GM12878 (cell line): ENCODE measurements around the gene UACA. TPM values are rescaled to one million over a fixed set of nuclear protein-coding genes. Genes with fewer than 3 reads are reported as not detected.

Experiments used
- ATAC-seq: fragments of 200-7000 bp; cut with Tn5 transposase; 3 replicates; pipeline ENCODE4 v1.9.1; 2020; ENCODE audit warnings: mild to moderate bottlenecking, moderate library complexity
- BruUV-seq: library from RNA; stranded (reverse); fragments of 400-500 nt; replicated peaks from 2 replicates; lab custom pipeline; 2021; lab: Mats Ljungman, UMichigan
- CTCF ChIA-PET: fragments of 300-600 bp; sonication (Branson Sonifier 250); formaldehyde crosslinking; extraction: SDS; loops from one replicate; lab custom pipeline; 2021; ENCODE audit warnings: inconsistent platforms; lab: Yijun Ruan, JAX
- POLR2A ChIA-PET: fragments of 350-600 bp; formaldehyde crosslinking; extraction: SDS; loops from one replicate; lab custom pipeline; 2021; ENCODE audit warnings: inconsistent platforms; lab: Charles Lee
- RAD21 ChIA-PET: fragments of 300-600 bp; sonication (Branson Sonifier 250); formaldehyde crosslinking; loops from one replicate; lab custom pipeline; 2023; ENCODE audit warnings: antibody characterized with exemption; ENCODE audit not compliant: unreplicated experiment; lab: Charles Lee
- SMC1A ChIA-PET: fragments of 300-600 bp; sonication (Branson Sonifier 250); formaldehyde crosslinking; loops from one replicate; lab custom pipeline; 2023; ENCODE audit not compliant: unreplicated experiment, uncharacterized antibody; lab: Charles Lee
- DNase-seq: peaks from one replicate; pipeline ENCODE4 v3.0.0-alpha.2; 2011; ENCODE audit warnings: low read depth, low spot score
- FAIRE-seq: peaks from 3 replicates; lab custom pipeline; 2011; peaks lifted over from hg19 to GRCh38; lab: Jason Lieb, UNC
- H2AFZ ChIP-seq: 2 replicates; pipeline ENCODE4 v1.6.0; 2011; ENCODE audit warnings: low read depth, low read length, control low read depth; ENCODE audit not compliant: control insufficient read depth
- H3K27ac ChIP-seq: 2 replicates; pipeline ENCODE4 v1.5.1; 2011; ENCODE audit warnings: control low read depth; ENCODE audit not compliant: control insufficient read depth, insufficient read depth
- H3K27me3 ChIP-seq, 2 experiments: replicated peaks in 1 of 2; 2 replicates each; pipeline versions ENCODE4 v1.6.0 to v1.6.1; 2011; ENCODE audit warnings: low read length in 1 of 2; ENCODE audit not compliant: control insufficient read depth in 2 of 2, insufficient read depth in 2 of 2
- H3K36me3 ChIP-seq, 2 experiments: 2 replicates each; pipeline ENCODE4 v1.5.1; 2011; ENCODE audit warnings: low read length in 1 of 2; ENCODE audit not compliant: control insufficient read depth in 2 of 2, insufficient read depth in 2 of 2
- H3K4me1 ChIP-seq: 2 replicates; pipeline ENCODE4 v1.6.1; 2011; ENCODE audit warnings: mild to moderate bottlenecking, low read length, moderate library complexity, mixed read lengths; ENCODE audit not compliant: control insufficient read depth, insufficient read depth
- H3K4me2 ChIP-seq: 2 replicates; pipeline ENCODE4 v1.6.0; 2011; ENCODE audit warnings: control low read depth; ENCODE audit not compliant: control insufficient read depth, insufficient read depth
- H3K4me3 ChIP-seq: fragments of 200-600 bp; sonication (generic); 2 replicates; pipeline ENCODE4 v1.5.1; 2016
- H3K79me2 ChIP-seq: 2 replicates; pipeline ENCODE4 v1.6.0; 2011; ENCODE audit warnings: low read length; ENCODE audit not compliant: control insufficient read depth, insufficient read depth
- H3K9ac ChIP-seq: 2 replicates; pipeline ENCODE4 v1.8.0; 2011; ENCODE audit warnings: low read length, control low read depth, mixed read lengths; ENCODE audit not compliant: control insufficient read depth, insufficient read depth
- H3K9me3 ChIP-seq: replicated peaks from 3 replicates; pipeline ENCODE4 v1.5.1; 2011; ENCODE audit warnings: mild to moderate bottlenecking, low read length; ENCODE audit not compliant: control insufficient read depth, insufficient read depth
- H4K20me1 ChIP-seq: 2 replicates; pipeline ENCODE4 v1.6.0; 2011; ENCODE audit not compliant: control insufficient read depth, insufficient read depth
- CBX5 ChIP-seq: sonication (generic); IDR thresholded peaks from 2 replicates; pipeline ENCODE4 v1.6.1; 2016; ENCODE audit warnings: low read depth, moderate library complexity, mild to moderate bottlenecking, inconsistent platforms
- CHD4 ChIP-seq: fragments of 200-600 bp; sonication (generic); IDR thresholded peaks from 2 replicates; pipeline ENCODE4 v1.6.1; 2016; ENCODE audit warnings: mild to moderate bottlenecking
- E4F1 ChIP-seq: fragments of 450-650 bp; IDR thresholded peaks from 2 replicates; pipeline ENCODE4 v1.6.1; 2018; ENCODE audit warnings: borderline replicate concordance, mild to moderate bottlenecking; ENCODE audit not compliant: partially characterized antibody
- HCFC1 ChIP-seq: fragments of 150-350 bp; IDR thresholded peaks from 2 replicates; pipeline ENCODE4 v1.6.1; 2014; ENCODE audit warnings: low read length
- HDGF ChIP-seq: fragments of 450-650 bp; IDR thresholded peaks from 2 replicates; pipeline ENCODE4 v1.6.1; 2016; ENCODE audit warnings: antibody characterized with exemption
- JUNB ChIP-seq: IDR thresholded peaks from 2 replicates; pipeline ENCODE4 v1.6.1; 2016; ENCODE audit warnings: antibody characterized with exemption, mild to moderate bottlenecking
- MAX ChIP-seq: IDR thresholded peaks from 2 replicates; pipeline ENCODE4 v1.6.1; 2012; ENCODE audit warnings: low read depth, low read length, improper control_type of control experiment
- MXI1 ChIP-seq: fragments of 150-350 bp; IDR thresholded peaks from 2 replicates; pipeline ENCODE4 v1.6.1; 2011; ENCODE audit warnings: low read depth, mild to moderate bottlenecking, inconsistent platforms, low read length, improper control_type of control experiment
- NR2C2 ChIP-seq: IDR thresholded peaks from 2 replicates; pipeline ENCODE4 v1.6.1; 2011; ENCODE audit warnings: borderline replicate concordance, low read depth; ENCODE audit not compliant: control insufficient read depth, insufficient read length
- PKNOX1 ChIP-seq: fragments of 450-650 bp; IDR thresholded peaks from 2 replicates; pipeline ENCODE4 v1.6.1; 2016; ENCODE audit warnings: mild to moderate bottlenecking
- POLR2AphosphoS5 ChIP-seq: IDR thresholded peaks from 2 replicates; pipeline ENCODE4 v1.6.1; 2011; ENCODE audit warnings: mild to moderate bottlenecking, low read length, inconsistent platforms
- RELA ChIP-seq: fragments of 450-650 bp; IDR thresholded peaks from 2 replicates; pipeline ENCODE4 v1.8.0; 2014; ENCODE audit warnings: borderline replicate concordance; ENCODE audit not compliant: partially characterized antibody
- SREBF1 ChIP-seq: IDR thresholded peaks from 2 replicates; pipeline ENCODE4 v1.6.1; 2012; ENCODE audit warnings: mild to moderate bottlenecking, low read length
- TARDBP ChIP-seq: IDR thresholded peaks from 2 replicates; pipeline ENCODE4 v1.6.1; 2016; ENCODE audit warnings: borderline replicate concordance
- ZNF274 ChIP-seq: IDR thresholded peaks from one replicate; pipeline ENCODE4 v1.8.0; 2011; ENCODE audit not compliant: insufficient read length, insufficient read depth
- ZNF592 ChIP-seq: fragments of 450-650 bp; IDR thresholded peaks from 2 replicates; pipeline ENCODE4 v1.6.1; 2017; ENCODE audit warnings: mild to moderate bottlenecking, moderate library complexity
- WGBS: methylation state at CpG from one replicate; pipeline ENCODE4 v1.1.6; 2016; ENCODE audit warnings: low lambda C conversion rate; ENCODE audit not compliant: insufficient replicate concordance, insufficient coverage; ENCODE audit errors: missing lambda C conversion rate; 5-methylcytosine and 5-hydroxymethylcytosine counted together
- in situ Hi-C: fragments of 300-500 bp; cut with MboI; formaldehyde crosslinking; loops from 9 replicates; pipeline ENCODE4 v1.14.3; 2018; ENCODE audit warnings: mixed read lengths
- intact Hi-C: fragments of 100-400 bp; cut with micrococcal nuclease; formaldehyde crosslinking; loops from one replicate; pipeline ENCODE4 v1.14.2; 2022; ENCODE audit not compliant: unreplicated experiment
- polyA plus RNA-seq, 11 experiments: library from polyadenylated mRNA; depleted of rRNA in 4 of 11; unstranded in 6 of 11; stranded (reverse) in 5 of 11; fragments of >200 nt; fragmentation: Nextera tagmentation in 4 of 11; fragmentation: Illumina TruSeq in 1 of 11; extraction: Ambion mirVana in 4 of 11; extraction: Trizol in 1 of 11; gene quantifications; 1 replicate in 1 of 11; 2 replicates in 10 of 11; pipeline versions ENCODE4 v1.2.1 to v1.2.3, GENCODE V29; 2011 to 2016; ENCODE audit warnings: inconsistent platforms in 2 of 11, missing spikeins in 2 of 11, low read depth in 1 of 11
- total RNA-seq, 4 experiments: library from RNA; depleted of rRNA in 3 of 4; stranded (reverse); fragments of >200 nt in 3 of 4; fragmentation: Illumina TruSeq in 1 of 4; extraction: Trizol in 1 of 4; gene quantifications; 2 replicates each; pipeline versions ENCODE4 v1.2.1 to v1.2.3, GENCODE V29; 2013 to 2021

UACA gene
- total and polyA plus RNA-seq, 10 of the 15 experiments (the other 5 are each of a cell fraction or from before 2014, with no cell fraction given) = 0.30 to 4.0 (median 2.0) TPM

- TF ChIP-seq ZNF274 (no peak), MXI1 (no peak), ZNF592 (no peak)
These were observed 152.8 kb downstream of the UACA start (continued) for GRCh38 chr15:70610541-70610940.

- ChIA-PET SMC1A (no interaction called here), RAD21 (no interaction called here), POLR2A (no interaction called here), CTCF (no interaction called here)
- no peak for FAIRE-seq
- Histone ChIP-seq H2AFZ (no peak overlapping the region), H3K36me3 (no peaks in the 10 kb centered on the region), H3K27me3 (peaks cover 0 to 3% of the 10 kb centered on the region in 2 experiments; a peak in 1 of 4 replicates), H3K4me2 (no peak overlapping the region), H3K27ac (no peak overlapping the region), H3K4me1 (no peaks in the 10 kb centered on the region), H3K9me3 (no peaks in the 10 kb centered on the region; the same call in 1 of the 3 replicates), H3K9ac (no peak overlapping the region), H3K79me2 (no peaks in the 10 kb centered on the region), H3K4me3 (no peak overlapping the region), H4K20me1 (no peaks in the 10 kb centered on the region)
- ATAC-seq = no peak
- DNase-seq = no peak
- WGBS = 71% methylated on average over 10 of the region's 10 CpGs
- intact Hi-C loops = no loop called here
- in situ Hi-C loops = no loop called here
- no TSS peak for BruUV-seq
- no peak for TF ChIP-seq RELA
- TF ChIP-seq TARDBP = no peak
- TF ChIP-seq PKNOX1 = no peak
- no peak for TF ChIP-seq MAX
- no peak for TF ChIP-seq NR2C2
- no peak for TF ChIP-seq HDGF
- no peak for TF ChIP-seq POLR2AphosphoS5
- TF ChIP-seq HCFC1 = no peak
- TF ChIP-seq CBX5 = no peak
- no peak for TF ChIP-seq E4F1
- no peak for TF ChIP-seq ZNF274
- no peak for TF ChIP-seq CHD4
- TF ChIP-seq JUNB = no peak
- no peak for TF ChIP-seq SREBF1
These were observed 153.5 kb downstream of the UACA start for GRCh38 chr15:70609889-70610288.
